Pancreas (tissue), 10 donors: ENCODE data around the gene ERC1. TPM values are rescaled to one million over a fixed set of nuclear protein-coding genes. Genes with fewer than 3 reads are reported as not detected.

ENCODE experiments used
- ATAC-seq, 4 donors: fragments of 200-7000 bp; cut with Tn5 transposase; one replicate each; pipeline versions ENCODE4 v1.8.0 to v1.9.1; 2020; ENCODE audit warnings: mild to moderate bottlenecking in 4 of 4, moderate library complexity in 4 of 4
- DNase-seq, 6 donors: peaks; one replicate each; pipeline ENCODE4 v3.0.0-alpha.2; 2020
- FAIRE-seq: peaks from 2 replicates; lab custom pipeline; 2012; peaks lifted over from hg19 to GRCh38; lab: Jason Lieb, UNC
- H3K27ac ChIP-seq, 4 donors: fragments of 200-600 bp; sonication (generic); 1 replicate in 3 of 4; 2 replicates in 1 of 4; pipeline versions ENCODE4 v1.5.0 to v1.8.0; 2020
- H3K27me3 ChIP-seq, 4 donors: fragments of 200-600 bp; one replicate each; pipeline ENCODE4 v1.8.0; 2021
- H3K36me3 ChIP-seq, 3 donors: fragments of 200-600 bp; sonication (generic) in 1 of 3; one replicate each; pipeline versions ENCODE4 v1.5.0 to v1.8.0; 2020 to 2021
- H3K4me1 ChIP-seq, 3 donors: fragments of 200-600 bp; one replicate each; pipeline ENCODE4 v1.8.0; 2021
- H3K4me3 ChIP-seq, 4 donors: fragments of 200-600 bp; sonication (generic) in 2 of 4; one replicate each; pipeline versions ENCODE4 v1.5.0 to v1.8.0; 2020 to 2021
- H3K9me3 ChIP-seq, 4 donors: fragments of 200-600 bp; one replicate each; pipeline ENCODE4 v1.8.0; 2021
- CTCF ChIP-seq, 4 donors: fragments of 200-600 bp; sonication (generic) in 3 of 4; IDR thresholded peaks; one replicate each; pipeline versions ENCODE4 v1.5.0 to v1.8.0; 2021; ENCODE audit warnings: antibody characterized with exemption in 4 of 4
- WGBS, 2 donors: extraction: QIAGEN DNeasy Blood & Tissue Kit; methylation state at CpG; one replicate each; pipeline ENCODE4 v1.1.7; 2013; 5-methylcytosine and 5-hydroxymethylcytosine counted together
- intact Hi-C, 3 donors: fragments of 100-400 bp; cut with DNase I; formaldehyde crosslinking; loops; one replicate each; pipeline versions ENCODE4 v1.11.1 to v1.14.2; 2022
- polyA plus RNA-seq, 2 donors: library from polyadenylated mRNA; stranded (reverse); fragments of 200-250 nt; gene quantifications; one replicate each; pipeline ENCODE4 v1.2.3, GENCODE V29; 2013
- total RNA-seq, 6 donors: library from RNA; stranded (reverse); fragmentation: NEBNext Ultra II Directional in 4 of 6; extraction: Animal tissue kit (Norgen Biotek cat#: 25700) in 4 of 6; gene quantifications; one replicate each; pipeline versions ENCODE4 v1.2.1 to v1.2.4, GENCODE V29; 2021 to 2023
- donor health status: healthy with polysubstance abuse.
- donor health status: DM: no; HTN: no; CAD: no; lungs with moderate emphysema.
- donor health status: DM: no; HTN: no; CAD: no.
- donor health status: control.
- donor health status: control.
- donor health status: Bipolar disorder and iron deficiency.
- donor health status: DM: yes; HTN: yes; CAD: no.
- donor health status: DM: no; HTN: no; CAD: no.
- donor health status: DM: no; HTN: no; CAD: no.
- donor health status: DM: yes; HTN: yes; CAD: no.

The ERC1 gene
- total and polyA plus RNA-seq, 8 donors, result 4.1 to 41.4 (median 20.5) TPM

GRCh38 chr12:1220127-1221092 lies 229.4 kb downstream of the ERC1 start:
- Histone ChIP-seq H3K36me3 (no peaks in the 10 kb centered on the region), H3K9me3 (no peaks in the 10 kb centered on the region), H3K4me1 (peaks cover 29 to 34% (median 33%) of the 10 kb centered on the region in 3 donors), H3K4me3 (no peak overlapping the region), H3K27ac (no peak overlapping the region), H3K27me3 (no peaks in the 10 kb centered on the region)
- TF ChIP-seq CTCF (IDR thresholded peaks at IDR 0.05), result no peak
- WGBS, 2 donors, result 28 to 32% methylated on average over 7 of the region's 7 CpGs
- peak in 1 of 6 donors; percentile 11 for DNase-seq
- intact Hi-C loops, result no loop called here
- no peak for FAIRE-seq
- peak in 3 of 4 donors; percentile 58 to 76 (median 60) for ATAC-seq

- Histone ChIP-seq H3K4me3 (no peak overlapping the region), H3K4me1 (peaks cover 20 to 25% (median 23%) of the 10 kb centered on the region in 3 donors), H3K27me3 (no peaks in the 10 kb centered on the region), H3K36me3 (no peaks in the 10 kb centered on the region), H3K27ac (no peak overlapping the region), H3K9me3 (no peaks in the 10 kb centered on the region)
- WGBS, 2 donors, result 89 to 90% methylated on average over 4 of the region's 4 CpGs
- no peak for ATAC-seq
- DNase-seq, result no peak
- no peak for TF ChIP-seq CTCF (IDR thresholded peaks at IDR 0.05)
- intact Hi-C loops, result no loop called here
- FAIRE-seq, result no peak
Observed at GRCh38 chr12:1222858-1223639, 232.0 kb downstream of the ERC1 start.

GRCh38 chr12:1226951-1227350 lies 235.9 kb downstream of the ERC1 start:
- Histone ChIP-seq H3K9me3 (no peaks in the 10 kb centered on the region), H3K4me3 (no peak overlapping the region), H3K27ac (no peak overlapping the region), H3K4me1 (peaks cover 0 to 4% (median 0%) of the 10 kb centered on the region in 3 donors), H3K27me3 (no peaks in the 10 kb centered on the region), H3K36me3 (no peaks in the 10 kb centered on the region)
- ATAC-seq, result no peak
- FAIRE-seq, result no peak
- no peak for DNase-seq
- intact Hi-C loops, result no loop called here
- 93 to 95% methylated on average over 3 of the region's 3 CpGs for WGBS, 2 donors
- no peak for TF ChIP-seq CTCF (IDR thresholded peaks at IDR 0.05)

- DNase-seq (no peak), FAIRE-seq (no peak), ATAC-seq (peak in 3 of 4 donors; percentile 53 to 71 (median 61))
- H3K9me3 ChIP-seq, result no peaks in the 10 kb centered on the region
- WGBS, 2 donors, result 43 to 45% methylated on average over 2 of the region's 2 CpGs
- no peak overlapping the region for H3K27ac ChIP-seq
- H3K4me3 ChIP-seq, result no peak overlapping the region
- peaks cover 0 to 3% (median 0%) of the 10 kb centered on the region in 3 donors for H3K4me1 ChIP-seq
- no peak for TF ChIP-seq CTCF (IDR thresholded peaks at IDR 0.05)
- intact Hi-C loops, result no loop called here
- no peaks in the 10 kb centered on the region for H3K27me3 ChIP-seq
- H3K36me3 ChIP-seq, result no peaks in the 10 kb centered on the region
Observed at GRCh38 chr12:1234073-1234472, 243.1 kb downstream of the ERC1 start.
